Measurements from ENCODE around the gene CD59. TPM values are rescaled to one million over a fixed set of nuclear protein-coding genes. Genes with fewer than 3 reads are reported as not detected.

CD59 gene
- total RNA-seq, 1 experiment from 2014 or later: 204 TPM

DNA sequence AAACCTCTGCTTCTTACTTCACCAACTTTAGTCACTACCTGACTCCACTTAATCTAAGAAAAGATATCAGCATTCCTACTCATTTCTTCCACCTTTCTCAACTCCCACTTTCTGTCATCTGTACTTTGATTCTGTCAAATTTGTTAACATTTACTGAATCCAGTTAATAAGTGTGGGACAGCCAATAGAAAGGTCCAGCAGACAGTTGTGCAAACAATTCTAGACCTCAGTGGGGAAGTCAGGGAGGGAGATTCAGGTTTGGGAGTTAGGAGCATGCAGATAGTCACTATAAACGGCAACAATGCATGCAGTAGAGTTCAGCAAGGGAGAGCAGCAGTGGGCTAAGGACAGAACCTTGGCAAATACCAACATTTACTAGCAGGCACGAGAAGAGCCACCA is 34.0 kb upstream of the CD59 start:
- TF ChIP-seq EZH2 (IDR thresholded peaks at IDR 0.05; ENCODE audit: borderline replicate concordance, low read depth, low read length, poor library complexity, severe bottlenecking): no peak
- TF ChIP-seq, protein P1, sequence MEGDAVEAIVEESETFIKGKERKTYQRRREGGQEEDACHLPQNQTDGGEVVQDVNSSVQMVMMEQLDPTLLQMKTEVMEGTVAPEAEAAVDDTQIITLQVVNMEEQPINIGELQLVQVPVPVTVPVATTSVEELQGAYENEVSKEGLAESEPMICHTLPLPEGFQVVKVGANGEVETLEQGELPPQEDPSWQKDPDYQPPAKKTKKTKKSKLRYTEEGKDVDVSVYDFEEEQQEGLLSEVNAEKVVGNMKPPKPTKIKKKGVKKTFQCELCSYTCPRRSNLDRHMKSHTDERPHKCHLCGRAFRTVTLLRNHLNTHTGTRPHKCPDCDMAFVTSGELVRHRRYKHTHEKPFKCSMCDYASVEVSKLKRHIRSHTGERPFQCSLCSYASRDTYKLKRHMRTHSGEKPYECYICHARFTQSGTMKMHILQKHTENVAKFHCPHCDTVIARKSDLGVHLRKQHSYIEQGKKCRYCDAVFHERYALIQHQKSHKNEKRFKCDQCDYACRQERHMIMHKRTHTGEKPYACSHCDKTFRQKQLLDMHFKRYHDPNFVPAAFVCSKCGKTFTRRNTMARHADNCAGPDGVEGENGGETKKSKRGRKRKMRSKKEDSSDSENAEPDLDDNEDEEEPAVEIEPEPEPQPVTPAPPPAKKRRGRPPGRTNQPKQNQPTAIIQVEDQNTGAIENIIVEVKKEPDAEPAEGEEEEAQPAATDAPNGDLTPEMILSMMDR (conservative IDR thresholded peaks at IDR 0.05; ENCODE audit: low read depth, low read length): no peak
- CTCF ChIA-PET: no interaction called here
- POLR2A ChIA-PET (ENCODE audit: low non-redundant PET): no interaction called here

DNA sequence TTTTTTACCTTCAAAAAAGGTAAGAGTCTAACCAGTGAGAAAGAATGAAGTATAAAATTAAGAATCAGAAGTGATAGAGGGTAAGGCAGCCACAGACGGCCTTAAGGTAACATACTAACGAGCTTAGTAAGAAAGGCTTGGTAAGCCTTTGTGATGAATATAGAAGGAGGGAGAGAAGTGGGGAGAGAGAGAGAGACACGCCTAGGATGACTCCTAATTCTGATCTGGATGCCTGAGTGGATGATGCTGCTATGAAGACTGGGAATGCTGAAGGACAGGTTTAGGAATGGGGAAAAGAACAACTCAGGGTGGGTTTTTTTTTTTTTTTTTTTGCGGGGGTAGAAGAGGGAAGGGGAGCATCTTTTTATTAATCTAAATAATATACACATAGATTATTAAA is 33.3 kb upstream of the CD59 start:
- no peak overlapping the region for H3K27ac ChIP-seq (ENCODE audit: low read depth, low read length, poor library complexity, severe bottlenecking)
- peaks cover 48% of the 10 kb centered on the region for H3K36me3 ChIP-seq (ENCODE audit: insufficient read depth, low read length, poor library complexity, severe bottlenecking)
- H3K4me1 ChIP-seq (ENCODE audit: insufficient read depth, low read length, poor library complexity, severe bottlenecking): peaks cover 12% of the 10 kb centered on the region
- BruUV-seq (replicated peaks): no TSS peak
- no peaks in the 10 kb centered on the region for H3K27me3 ChIP-seq (replicated peaks; ENCODE audit: insufficient read depth, low read depth, low read length, poor library complexity)
- H3K9me3 ChIP-seq (ENCODE audit: low read depth, low read length, poor library complexity, severe bottlenecking): no peaks in the 10 kb centered on the region
- DNase-seq (ENCODE audit: low spot score): no peak
- intact Hi-C loops (cut with micrococcal nuclease; ENCODE audit: unreplicated experiment): no loop called here
- POLR2A ChIA-PET (ENCODE audit: low non-redundant PET): no interaction called here
- no peak for TF ChIP-seq EZH2 (IDR thresholded peaks at IDR 0.05; ENCODE audit: borderline replicate concordance, low read depth, low read length, poor library complexity, severe bottlenecking)
- TF ChIP-seq, protein P1 (conservative IDR thresholded peaks at IDR 0.05; ENCODE audit: low read depth, low read length): no peak
- H3K4me3 ChIP-seq (ENCODE audit: low read depth, low read length, poor library complexity, severe bottlenecking): no peak overlapping the region
- CTCF ChIA-PET: no interaction called here

More for the DNA sequence above, 34.0 kb upstream of the CD59 start:
- peaks cover 18% of the 10 kb centered on the region for H3K4me1 ChIP-seq (ENCODE audit: insufficient read depth, low read length, poor library complexity, severe bottlenecking)
- no peaks in the 10 kb centered on the region for H3K9me3 ChIP-seq (ENCODE audit: low read depth, low read length, poor library complexity, severe bottlenecking)
- no peak overlapping the region for H3K4me3 ChIP-seq (ENCODE audit: low read depth, low read length, poor library complexity, severe bottlenecking)
- peaks cover 41% of the 10 kb centered on the region for H3K36me3 ChIP-seq (ENCODE audit: insufficient read depth, low read length, poor library complexity, severe bottlenecking)
- no TSS peak for BruUV-seq (replicated peaks)
- no peak overlapping the region for H3K27ac ChIP-seq (ENCODE audit: low read depth, low read length, poor library complexity, severe bottlenecking)
- no peaks in the 10 kb centered on the region for H3K27me3 ChIP-seq (replicated peaks; ENCODE audit: insufficient read depth, low read depth, low read length, poor library complexity)
- no peak for DNase-seq (ENCODE audit: low spot score)
- intact Hi-C loops (cut with micrococcal nuclease; ENCODE audit: unreplicated experiment): no loop called here

DNA sequence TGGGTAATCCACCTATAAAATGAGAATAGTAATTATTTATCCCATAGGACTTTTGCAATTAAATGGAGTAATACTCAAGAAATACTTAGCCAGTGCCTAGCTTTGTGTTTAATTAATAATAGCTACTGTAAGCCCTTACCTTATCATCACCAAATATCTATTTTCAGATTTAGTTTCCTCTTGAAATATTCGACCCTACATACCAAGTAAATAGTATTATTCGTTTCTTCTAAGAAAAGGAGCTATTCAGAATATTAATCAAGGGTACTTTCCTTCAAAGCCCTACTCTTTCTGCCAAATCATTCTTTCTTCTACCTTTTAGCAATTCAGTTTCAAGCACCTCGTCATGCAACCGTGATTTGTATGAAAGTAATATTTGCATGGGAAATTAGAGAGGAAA is 31.4 kb upstream of the CD59 start:
- intact Hi-C loops (cut with micrococcal nuclease; ENCODE audit: unreplicated experiment): no loop called here
- TF ChIP-seq, protein P1 (conservative IDR thresholded peaks at IDR 0.05; ENCODE audit: low read depth, low read length): no peak
- no peak for TF ChIP-seq EZH2 (IDR thresholded peaks at IDR 0.05; ENCODE audit: borderline replicate concordance, low read depth, low read length, poor library complexity, severe bottlenecking)
- no peaks in the 10 kb centered on the region for H3K27me3 ChIP-seq (replicated peaks; ENCODE audit: insufficient read depth, low read depth, low read length, poor library complexity)
- no TSS peak for BruUV-seq (replicated peaks)
- H3K36me3 ChIP-seq (ENCODE audit: insufficient read depth, low read length, poor library complexity, severe bottlenecking): peaks cover 65% of the 10 kb centered on the region
- peaks cover 3% of the 10 kb centered on the region for H3K4me1 ChIP-seq (ENCODE audit: insufficient read depth, low read length, poor library complexity, severe bottlenecking)
- no peak overlapping the region for H3K27ac ChIP-seq (ENCODE audit: low read depth, low read length, poor library complexity, severe bottlenecking)
- H3K9me3 ChIP-seq (ENCODE audit: low read depth, low read length, poor library complexity, severe bottlenecking): no peaks in the 10 kb centered on the region
- DNase-seq (ENCODE audit: low spot score): no peak
- ChIA-PET POLR2A (ENCODE audit: low non-redundant PET) (no interaction called here), CTCF (no interaction called here)
- no peak overlapping the region for H3K4me3 ChIP-seq (ENCODE audit: low read depth, low read length, poor library complexity, severe bottlenecking)
